Neuron (in vitro differentiated cells): Measurements from ENCODE around the gene COX7C.
"Not testable (repeated sequence)": the region's sequence is repeated elsewhere in the genome, so short reads cannot be mapped to it uniquely, and the experiment has no call there.

Experiments used
- H2AFZ ChIP-seq: one replicate; pipeline ENCODE4 v1.6.1; 2013; ENCODE audit warnings: low read depth, mild to moderate bottlenecking, inconsistent platforms, low read length, moderate library complexity
- H3K27me3 ChIP-seq: one replicate; pipeline ENCODE4 v1.6.1; 2013; ENCODE audit warnings: low read length; ENCODE audit not compliant: insufficient read depth
- H3K36me3 ChIP-seq: one replicate; pipeline ENCODE4 v1.6.1; 2013; ENCODE audit warnings: low read length; ENCODE audit not compliant: insufficient read depth
- H3K4me1 ChIP-seq: one replicate; pipeline ENCODE4 v1.6.1; 2013; ENCODE audit warnings: low read length; ENCODE audit not compliant: insufficient read depth
- H3K4me3 ChIP-seq: 2 replicates; pipeline ENCODE4 v1.5.1; 2013; ENCODE audit warnings: mild to moderate bottlenecking, low read length, moderate library complexity
- H3K9me3 ChIP-seq: one replicate; pipeline ENCODE4 v1.6.1; 2013; ENCODE audit warnings: low read length

The COX7C gene

GRCh38 chr5:86617756-86618576, at the start of gene COX7C:
COX7C (plus strand) TSS chr5:86617941; CDS start chr5:86618056, 115 bp downstream.
- H3K4me3 ChIP-seq = peak within 1 kb of the TSS; percentile 93
- peak within 1 kb of the TSS; percentile 90 for H2AFZ ChIP-seq
- H3K4me1 ChIP-seq = peaks cover 9% of the 10 kb centered on the region
- peaks cover 30% of the 10 kb centered on the region for H3K36me3 ChIP-seq
- H3K27me3 ChIP-seq = no peaks in the 10 kb centered on the region
- no peaks in the 10 kb centered on the region for H3K9me3 ChIP-seq

GRCh38 chr5:86569522-86570426, 48.0 kb upstream of the COX7C start:
- H2AFZ ChIP-seq, H3K27me3 ChIP-seq, H3K4me1 ChIP-seq, H3K4me3 ChIP-seq, H3K36me3 ChIP-seq, H3K9me3 ChIP-seq: not testable (repeated sequence)

GRCh38 chr5:86570427-86571083, 47.2 kb upstream of the COX7C start:
- Histone ChIP-seq H3K4me3 (no peak overlapping the region), H3K4me1 (no peaks in the 10 kb centered on the region), H3K36me3 (no peaks in the 10 kb centered on the region), H2AFZ (no peak overlapping the region), H3K9me3 (no peaks in the 10 kb centered on the region), H3K27me3 (no peaks in the 10 kb centered on the region)

- not testable (repeated sequence) for H3K4me1 ChIP-seq, H3K9me3 ChIP-seq, H3K36me3 ChIP-seq, H3K27me3 ChIP-seq, H2AFZ ChIP-seq, H3K4me3 ChIP-seq
These were observed 46.6 kb upstream of the COX7C start for GRCh38 chr5:86571109-86571508.

GRCh38 chr5:86572825-86573517, 44.8 kb upstream of the COX7C start:
- Histone ChIP-seq H3K4me1 (no peaks in the 10 kb centered on the region), H3K36me3 (no peaks in the 10 kb centered on the region), H2AFZ (no peak overlapping the region), H3K4me3 (no peak overlapping the region), H3K27me3 (no peaks in the 10 kb centered on the region), H3K9me3 (no peaks in the 10 kb centered on the region)

GRCh38 chr5:86579502-86579901, 38.2 kb upstream of the COX7C start:
- no peaks in the 10 kb centered on the region for H3K27me3 ChIP-seq
- H3K4me3 ChIP-seq = no peak overlapping the region
- H3K4me1 ChIP-seq = peaks cover 3% of the 10 kb centered on the region
- H3K36me3 ChIP-seq = no peaks in the 10 kb centered on the region
- no peaks in the 10 kb centered on the region for H3K9me3 ChIP-seq
- H2AFZ ChIP-seq = no peak overlapping the region

GRCh38 chr5:86596476-86596875, 21.3 kb upstream of the COX7C start:
- Histone ChIP-seq H3K27me3 (no peaks in the 10 kb centered on the region), H3K9me3 (no peaks in the 10 kb centered on the region), H3K36me3 (no peaks in the 10 kb centered on the region), H3K4me1 (no peaks in the 10 kb centered on the region), H3K4me3 (no peak overlapping the region), H2AFZ (no peak overlapping the region)

- no peaks in the 10 kb centered on the region for H3K4me1 ChIP-seq
- no peak overlapping the region for H3K4me3 ChIP-seq
- no peaks in the 10 kb centered on the region for H3K9me3 ChIP-seq
- H2AFZ ChIP-seq = no peak overlapping the region
- no peaks in the 10 kb centered on the region for H3K36me3 ChIP-seq
- no peaks in the 10 kb centered on the region for H3K27me3 ChIP-seq
These were observed 11.9 kb upstream of the COX7C start for GRCh38 chr5:86605881-86606280.

GRCh38 chr5:86613455-86613854, 4.3 kb upstream of the COX7C start:
- H3K4me3 ChIP-seq = no peak overlapping the region

GRCh38 chr5:86617309-86617755, 409 bp upstream of the COX7C start:
- Histone ChIP-seq H3K4me1 (peaks cover 9% of the 10 kb centered on the region), H3K36me3 (peaks cover 30% of the 10 kb centered on the region), H2AFZ (peak overlapping the region; percentile 90), H3K9me3 (no peaks in the 10 kb centered on the region), H3K27me3 (peaks cover 2% of the 10 kb centered on the region), H3K4me3 (peak overlapping the region; percentile 93)

More at GRCh38 chr5:86613455-86613854, 4.3 kb upstream of the COX7C start:
- Histone ChIP-seq H2AFZ (no peak overlapping the region), H3K4me1 (peaks cover 4% of the 10 kb centered on the region), H3K9me3 (no peaks in the 10 kb centered on the region), H3K27me3 (peaks cover 2% of the 10 kb centered on the region), H3K36me3 (no peaks in the 10 kb centered on the region)

- Histone ChIP-seq H3K36me3 (peaks cover 30% of the 10 kb centered on the region), H3K27me3 (no peaks in the 10 kb centered on the region)
These were observed 6.2 kb downstream of the COX7C start for GRCh38 chr5:86623785-86624483.

GRCh38 chr5:86625148-86625547, 7.4 kb downstream of the COX7C start:
- no peaks in the 10 kb centered on the region for H3K9me3 ChIP-seq
- H2AFZ ChIP-seq = no peak overlapping the region
- H3K27me3 ChIP-seq = no peaks in the 10 kb centered on the region
- no peaks in the 10 kb centered on the region for H3K4me1 ChIP-seq
- H3K36me3 ChIP-seq = peaks cover 18% of the 10 kb centered on the region
- no peak overlapping the region for H3K4me3 ChIP-seq

More at GRCh38 chr5:86623785-86624483, 6.2 kb downstream of the COX7C start:
- Histone ChIP-seq H3K9me3 (no peaks in the 10 kb centered on the region), H3K4me3 (no peak overlapping the region), H2AFZ (no peak overlapping the region), H3K4me1 (peaks cover 3% of the 10 kb centered on the region)
